ENCODE results near the gene FAM135A.
"Not testable (repeated sequence)": the region's sequence is repeated elsewhere in the genome, so short reads cannot be mapped to it uniquely, and the experiment has no call there.

The FAM135A gene

DNA sequence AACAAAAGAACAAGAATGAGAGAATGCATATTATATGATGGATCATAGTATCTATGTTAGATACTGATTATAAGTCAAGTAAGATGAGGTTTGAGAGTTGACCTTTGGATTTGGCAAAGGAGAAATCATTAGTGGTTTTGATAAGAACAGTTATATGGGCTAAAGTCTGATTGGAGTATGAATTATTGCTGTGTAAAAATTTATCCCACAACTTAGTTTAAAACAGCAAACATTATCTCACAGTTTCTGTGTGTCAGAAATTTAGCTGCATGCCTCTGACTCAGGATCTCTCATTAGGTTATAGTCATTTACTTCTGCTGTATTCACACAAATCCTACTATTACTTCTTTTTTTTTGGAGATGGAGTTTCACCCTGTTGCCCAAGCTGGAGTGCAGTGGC is 56.7 kb downstream of the FAM135A start:
- no peak for DNase-seq

DNA sequence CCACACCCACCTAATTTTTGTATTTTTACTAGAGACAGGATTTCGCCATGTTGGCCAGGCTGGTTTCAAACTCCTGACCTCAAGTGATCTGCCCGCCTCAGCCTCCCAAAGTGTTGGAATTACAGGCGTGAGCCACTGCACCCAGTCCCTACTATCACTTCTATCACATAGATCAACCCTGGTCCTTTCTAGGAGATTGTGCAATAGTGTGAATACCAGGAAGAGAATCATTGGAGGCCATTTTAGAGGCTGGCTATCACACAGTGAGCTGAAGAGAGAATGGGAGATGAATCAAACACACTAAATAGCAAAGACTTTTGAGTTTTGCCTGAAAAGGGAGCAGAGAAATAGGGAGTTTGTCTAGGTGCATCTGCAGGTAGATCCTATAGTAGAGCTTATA is 57.2 kb downstream of the FAM135A start:
- not testable (repeated sequence) for DNase-seq

DNA sequence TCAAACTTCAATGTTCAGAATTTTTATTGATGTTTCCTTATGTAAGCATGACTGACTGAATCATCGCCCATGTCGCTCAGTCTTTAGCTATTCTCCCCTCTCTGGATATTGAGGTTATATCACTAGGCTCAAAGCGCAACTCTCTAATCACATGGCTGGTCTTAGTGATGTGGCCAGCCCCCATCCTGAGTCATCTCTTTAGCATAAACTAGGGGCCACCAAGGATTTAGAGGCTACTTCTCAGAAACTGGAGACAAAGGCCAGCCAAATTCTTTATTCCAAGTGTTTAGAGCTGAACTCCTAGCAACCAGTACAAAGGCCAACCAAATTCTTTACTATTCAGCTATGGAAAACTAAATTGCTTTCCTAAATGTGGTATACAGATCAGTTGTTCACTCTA is 61.4 kb downstream of the FAM135A start:
- no peak for DNase-seq

DNA sequence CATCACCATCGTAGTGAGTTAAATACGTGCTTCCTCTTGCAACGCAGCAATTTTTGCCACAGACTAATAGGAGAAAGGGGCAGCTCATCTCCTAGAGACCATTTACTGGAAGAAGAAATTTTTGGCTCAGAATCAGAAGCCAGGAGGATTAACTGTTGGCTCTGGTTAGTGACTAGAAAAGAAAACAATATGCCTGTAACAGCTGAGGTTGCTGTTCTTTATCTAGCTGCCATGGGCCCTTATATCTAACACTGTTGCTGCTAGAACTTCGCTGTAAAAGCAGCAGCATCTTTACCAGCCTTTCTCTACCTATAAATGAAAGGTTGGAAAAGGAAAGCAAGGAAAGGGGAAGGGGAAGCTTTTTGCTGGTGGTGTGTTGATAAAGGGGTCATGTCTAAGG is 65.9 kb downstream of the FAM135A start:
- DNase-seq = peak in 2 of 3 experiments; percentile 47 to 89

DNA sequence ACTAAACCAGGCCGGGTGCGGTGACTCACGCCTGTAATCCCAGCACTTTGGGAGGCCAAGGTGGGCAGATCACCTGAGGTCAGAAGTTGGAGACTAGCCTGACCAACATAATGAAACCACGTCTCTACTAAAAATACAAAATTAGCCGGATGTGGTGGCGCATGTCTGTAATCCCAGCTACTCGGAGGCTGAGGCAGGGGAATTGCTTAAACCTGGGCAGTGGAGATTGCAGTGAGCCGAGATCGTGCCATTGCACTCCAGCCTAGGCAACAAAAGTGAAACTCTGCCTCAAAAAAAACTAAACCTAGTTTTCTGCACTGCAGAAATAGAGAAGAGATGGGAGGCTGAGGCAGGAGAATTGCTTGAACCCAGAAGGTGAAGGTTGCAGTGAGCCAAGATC is 73.3 kb downstream of the FAM135A start:
- not testable (repeated sequence) for DNase-seq

DNA sequence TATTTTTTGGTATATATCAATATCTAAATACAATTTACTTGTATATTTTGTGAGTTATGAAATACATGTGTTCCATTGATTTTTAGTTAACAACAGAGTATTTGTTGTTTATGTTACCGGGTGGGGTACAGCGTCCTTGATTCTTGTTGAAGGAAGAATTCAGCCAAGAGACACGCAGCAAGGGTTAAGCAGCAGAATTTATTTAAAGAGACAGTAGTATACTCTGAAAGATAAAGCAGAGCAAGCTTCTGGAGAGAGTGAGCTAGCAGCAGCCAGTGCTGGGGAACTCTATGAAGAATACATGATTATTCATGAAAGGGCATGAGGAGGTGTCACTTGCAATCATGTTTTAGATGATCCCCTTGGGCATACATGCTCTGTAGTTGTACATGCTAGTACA is 76.1 kb downstream of the FAM135A start:
- DNase-seq = no peak

DNA sequence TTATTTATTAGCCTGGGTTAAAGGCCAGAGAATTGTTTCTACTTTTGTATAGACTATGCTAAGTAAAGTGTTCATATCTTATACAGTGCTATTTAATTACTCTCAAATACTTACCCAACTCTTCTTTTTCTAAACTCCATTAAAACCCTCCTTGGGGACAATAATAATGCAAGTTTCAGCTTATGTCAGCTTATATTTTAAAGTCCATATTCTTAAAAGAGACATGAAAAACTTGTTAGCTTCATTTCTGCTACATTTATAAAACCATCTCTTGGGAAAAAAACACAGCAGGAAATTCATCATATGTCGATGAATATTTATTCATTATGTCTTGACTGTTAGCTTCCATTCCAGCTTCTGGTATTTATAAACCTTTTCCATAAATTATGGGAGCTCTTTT is 81.5 kb downstream of the FAM135A start:
- DNase-seq = no peak

DNA sequence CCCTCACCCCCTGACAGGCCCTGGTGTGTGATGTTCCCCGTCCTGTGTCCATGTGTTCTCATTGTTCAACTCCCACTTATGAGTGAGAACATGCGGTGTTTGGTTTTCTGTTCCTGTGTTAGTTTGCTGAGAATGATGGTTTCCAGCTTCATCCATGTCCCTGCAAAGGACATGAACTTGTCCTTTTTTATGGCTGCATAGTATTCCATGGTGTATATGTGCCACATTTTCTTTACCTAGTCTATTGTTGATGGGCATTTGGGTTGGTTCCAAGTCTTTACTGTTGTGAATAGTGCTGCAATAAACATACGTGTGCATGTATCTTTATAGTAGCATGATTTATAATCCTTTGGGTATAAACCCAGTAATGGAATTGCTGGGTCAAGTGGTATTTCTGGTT is 82.5 kb downstream of the FAM135A start:
- DNase-seq = not testable (repeated sequence)

DNA sequence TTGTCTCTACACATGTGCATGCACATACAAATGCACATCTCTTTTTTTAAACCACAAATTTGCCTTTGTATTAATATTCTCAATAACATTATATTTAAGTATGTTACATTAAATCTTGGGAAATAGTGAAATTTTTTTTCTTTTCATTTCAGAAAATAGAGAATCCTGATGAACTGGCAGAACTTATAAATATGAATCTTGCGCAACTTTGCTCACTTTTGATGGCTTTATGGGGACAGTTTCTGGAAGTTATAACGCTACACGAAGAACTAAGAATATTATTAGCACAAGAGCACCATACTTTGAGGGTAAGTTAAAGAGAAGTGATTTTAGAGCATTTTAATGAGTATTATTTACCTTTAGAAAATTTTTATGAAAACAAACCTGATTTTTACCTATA is 89.2 kb downstream of the FAM135A start:
- DNase-seq = no peak

DNA sequence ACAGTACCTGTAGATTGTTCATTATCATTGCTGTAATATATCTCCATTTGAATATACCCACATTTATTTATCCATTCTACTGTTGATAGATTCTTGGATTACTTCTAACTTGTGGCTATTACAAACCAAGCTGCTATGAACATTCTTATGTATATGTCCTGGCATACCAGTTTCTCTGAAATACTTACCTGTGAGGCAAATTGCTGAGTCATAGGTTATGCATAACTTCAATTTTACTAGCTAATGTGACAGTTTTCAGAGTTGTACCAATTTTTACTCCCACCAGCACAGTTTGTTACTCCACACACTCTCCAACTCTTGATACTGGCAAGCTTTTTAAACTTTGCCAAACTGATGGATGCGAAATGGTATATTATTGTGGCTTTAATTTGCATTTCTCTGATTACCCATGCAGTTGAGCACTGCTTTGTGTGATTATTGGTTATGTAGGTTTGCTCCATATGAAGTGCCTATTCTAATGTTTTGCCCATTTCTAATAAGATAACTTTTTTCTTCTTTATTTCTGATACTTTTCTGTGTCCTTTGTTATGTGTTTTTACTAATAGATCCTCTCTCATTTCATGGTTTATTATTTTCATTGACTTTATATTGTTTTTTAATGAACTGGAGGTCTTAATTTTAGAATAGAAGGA is 90.6 kb downstream of the FAM135A start:
- DNase-seq = no peak

DNA sequence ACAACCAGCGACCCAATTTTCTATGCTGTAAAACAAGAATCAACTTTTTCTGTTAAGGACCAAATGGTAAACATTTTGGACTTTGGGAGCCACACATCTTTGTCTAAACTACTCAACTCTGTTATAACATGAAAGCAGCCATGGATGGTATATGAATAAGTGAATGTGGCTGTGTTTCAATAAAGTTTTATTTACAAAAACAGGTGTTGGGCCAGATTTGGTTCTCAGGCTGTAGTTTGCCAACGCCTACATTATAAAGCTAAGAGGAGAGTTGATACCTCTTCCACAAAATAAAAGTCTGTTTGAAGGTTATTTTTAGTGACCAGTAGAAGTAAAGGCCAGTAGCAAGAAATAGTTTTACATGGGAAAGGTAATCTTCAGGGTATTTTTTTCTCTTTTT is 93.0 kb downstream of the FAM135A start:
- no peak for DNase-seq

DNA sequence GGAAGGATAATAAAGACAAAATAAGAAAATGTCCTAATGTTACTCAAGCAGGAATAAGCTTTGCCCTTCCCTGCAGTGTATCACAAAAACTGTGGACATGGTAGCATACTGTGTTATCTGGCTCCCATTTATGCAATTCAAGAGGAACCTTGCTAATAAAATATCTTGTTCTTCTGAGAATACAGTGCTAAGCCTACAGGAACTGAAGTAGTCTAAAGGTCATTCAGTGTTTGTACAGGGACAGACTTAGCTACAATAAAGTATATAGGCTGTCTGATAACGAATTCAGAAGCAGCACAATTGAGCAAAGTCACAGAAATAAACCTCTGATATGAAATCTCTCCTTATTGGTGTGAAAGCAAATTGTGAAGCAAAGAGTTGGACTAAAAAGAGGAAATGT is 93.9 kb downstream of the FAM135A start:
- no peak for DNase-seq

DNA sequence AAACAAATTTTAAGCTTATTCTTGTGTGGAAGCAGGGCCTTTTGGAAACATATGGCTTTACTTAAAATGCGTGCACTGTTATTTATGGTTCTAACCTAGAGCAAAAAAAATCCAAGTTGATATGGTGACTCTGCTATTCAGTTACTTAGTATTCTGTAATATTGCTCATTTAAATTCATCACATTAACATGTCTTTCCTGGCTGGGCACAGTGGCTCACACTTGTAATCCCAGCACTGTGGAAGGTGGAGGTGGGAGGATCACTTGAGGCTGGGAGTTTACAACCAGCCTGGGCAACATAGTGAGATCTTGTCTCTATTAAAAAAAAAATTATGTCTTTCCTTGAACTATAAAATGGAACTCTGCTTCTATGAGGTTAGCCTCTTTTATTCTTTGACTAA is 95.6 kb downstream of the FAM135A start:
- no peak for DNase-seq

DNA sequence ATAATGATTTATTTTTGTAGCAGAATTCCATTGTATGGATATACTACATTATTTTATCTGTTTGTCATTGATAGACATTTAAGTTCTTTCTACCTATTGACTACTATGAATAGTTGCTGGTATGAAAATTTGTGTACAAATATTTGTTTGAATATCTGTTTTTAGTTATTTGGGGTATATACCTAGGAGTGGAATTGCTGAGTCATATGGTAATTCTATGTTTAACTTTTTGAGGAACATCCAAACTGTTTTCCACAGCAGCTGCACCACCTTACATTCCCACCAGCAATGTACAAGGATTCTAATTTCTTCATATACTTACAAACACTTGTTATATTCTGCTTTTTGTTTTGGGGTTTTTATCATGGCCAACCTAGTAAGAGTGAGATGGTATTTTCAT is 97.3 kb downstream of the FAM135A start:
- DNase-seq = no peak

DNA sequence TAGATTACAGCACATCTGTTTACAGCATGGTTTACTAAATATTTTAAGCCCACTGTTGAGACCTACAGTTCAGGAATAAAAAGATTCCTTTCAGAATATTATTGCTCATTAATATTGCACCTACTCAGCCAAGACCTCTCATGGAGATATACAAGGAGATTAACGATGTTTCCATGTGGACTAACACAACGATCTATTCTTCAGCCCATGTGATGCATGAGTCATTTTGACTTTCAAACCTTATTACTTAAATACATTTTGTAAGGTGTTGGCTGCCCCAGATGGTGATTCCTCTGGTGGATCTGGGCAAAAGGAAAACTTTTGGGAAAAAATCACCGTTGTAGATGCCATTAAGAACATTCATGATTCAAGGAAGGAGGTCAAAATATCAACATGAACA is 105.4 kb downstream of the FAM135A start:
- DNase-seq = no peak

DNA sequence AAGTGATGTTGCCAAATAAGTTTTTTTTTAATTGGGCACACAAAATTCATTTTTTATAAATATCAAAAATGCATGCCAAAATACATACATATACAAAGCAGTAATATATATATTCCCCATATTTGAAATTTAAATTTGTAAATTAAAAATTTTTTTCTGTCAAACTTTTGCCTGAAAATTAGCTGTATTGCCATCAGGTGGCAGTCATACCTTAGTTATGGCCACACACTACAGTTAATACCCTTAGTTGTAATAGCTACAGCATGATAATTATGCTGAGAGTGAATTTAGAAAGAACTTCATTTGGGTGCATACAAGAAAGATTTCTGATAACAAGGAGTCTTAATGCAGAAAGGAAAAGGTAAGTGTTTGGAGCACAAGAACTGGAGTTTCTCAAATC is 107.3 kb downstream of the FAM135A start:
- DNase-seq = peak in 2 of 3 experiments; percentile 2 to 21

DNA sequence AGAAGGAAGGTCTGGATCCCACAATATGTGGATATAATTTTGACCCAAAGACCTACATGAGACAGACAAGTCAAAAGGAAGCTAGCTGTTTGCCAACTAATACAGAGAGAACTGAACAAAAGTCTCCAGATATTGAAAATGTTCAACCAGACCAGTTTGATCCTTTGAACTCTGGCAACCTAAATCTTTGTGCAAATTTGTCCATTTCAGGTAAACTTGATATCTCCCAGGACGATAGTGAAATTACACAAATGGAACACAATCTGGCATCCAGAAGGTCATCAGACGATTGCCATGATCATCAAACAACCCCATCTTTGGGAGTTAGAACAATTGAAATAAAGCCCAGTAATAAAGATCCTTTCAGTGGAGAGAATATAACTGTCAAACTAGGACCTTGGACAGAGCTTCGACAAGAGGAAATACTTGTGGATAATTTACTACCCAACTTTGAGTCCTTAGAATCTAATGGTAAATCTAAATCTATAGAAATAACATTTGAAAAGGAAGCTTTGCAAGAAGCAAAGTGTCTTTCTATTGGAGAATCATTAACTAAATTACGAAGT is 111.5 kb downstream of the FAM135A start:
- no peak for DNase-seq

DNA sequence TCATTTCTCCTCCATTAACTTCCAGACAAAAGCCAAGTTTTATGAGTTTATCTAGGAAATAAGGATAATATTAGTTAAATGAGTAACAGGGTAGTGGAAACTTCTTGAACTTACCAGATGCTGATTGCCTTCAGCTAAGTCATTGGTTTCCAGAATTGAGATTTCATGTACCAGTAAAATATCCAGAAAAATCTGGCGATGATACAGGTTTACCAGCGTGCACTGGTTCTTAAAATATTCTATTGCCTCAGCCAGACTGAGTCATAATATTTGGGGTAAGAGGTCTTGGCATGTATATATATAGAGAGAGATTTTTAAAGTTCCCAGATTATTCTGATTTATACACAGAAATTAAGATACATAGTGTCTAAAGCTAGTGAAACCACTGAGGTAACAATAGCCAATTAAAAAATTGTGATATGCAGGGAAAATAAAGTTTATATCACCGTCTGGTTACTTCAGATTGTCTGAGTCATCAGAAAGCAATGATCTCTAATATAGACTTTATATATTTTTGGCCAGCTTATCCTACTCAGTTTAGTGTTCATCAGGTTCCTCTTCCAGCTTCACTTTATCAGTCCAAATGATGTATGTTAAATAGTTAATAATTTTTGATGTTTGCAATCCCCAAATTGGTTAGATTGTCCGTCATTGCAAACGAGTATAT is 113.9 kb downstream of the FAM135A start:
- no peak for DNase-seq

DNA sequence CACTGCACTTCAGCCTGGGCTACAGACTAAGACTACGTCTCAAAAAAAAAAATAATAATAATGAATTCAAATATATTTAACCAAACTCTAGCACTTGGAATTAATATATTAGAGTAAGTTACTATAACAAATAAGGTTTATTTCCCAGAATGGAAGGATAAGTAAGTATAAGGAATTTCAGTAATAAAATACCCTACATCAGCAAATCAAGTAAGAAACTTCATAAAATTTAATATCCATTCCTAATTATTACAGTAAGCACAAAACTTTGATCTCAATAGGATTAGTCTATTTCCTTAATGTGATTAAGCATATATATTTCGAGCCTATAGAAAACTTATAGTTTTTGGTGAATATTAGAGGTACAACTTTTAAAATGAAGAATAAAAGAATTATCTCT is 116.7 kb downstream of the FAM135A start:
- no peak for DNase-seq

DNA sequence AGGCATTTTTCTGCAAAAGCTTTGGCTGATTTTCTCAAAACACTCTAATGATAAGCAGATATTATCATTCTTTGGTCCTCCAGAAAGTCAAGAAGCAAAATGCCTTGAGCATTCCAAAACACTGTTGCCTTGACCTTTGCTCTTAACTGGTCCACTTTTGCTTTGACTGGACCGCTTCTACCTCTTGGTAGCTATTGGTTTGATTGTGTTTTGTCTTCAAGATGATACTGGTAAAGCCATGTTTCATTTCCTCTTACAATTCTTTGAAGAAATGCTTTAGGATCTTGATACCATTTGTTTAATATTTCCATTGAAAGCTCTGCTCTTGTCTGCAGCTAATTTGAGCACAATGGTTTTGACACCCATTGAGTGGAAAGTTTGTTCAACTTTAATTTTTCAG is 117.8 kb downstream of the FAM135A start:
- no peak for DNase-seq

DNA sequence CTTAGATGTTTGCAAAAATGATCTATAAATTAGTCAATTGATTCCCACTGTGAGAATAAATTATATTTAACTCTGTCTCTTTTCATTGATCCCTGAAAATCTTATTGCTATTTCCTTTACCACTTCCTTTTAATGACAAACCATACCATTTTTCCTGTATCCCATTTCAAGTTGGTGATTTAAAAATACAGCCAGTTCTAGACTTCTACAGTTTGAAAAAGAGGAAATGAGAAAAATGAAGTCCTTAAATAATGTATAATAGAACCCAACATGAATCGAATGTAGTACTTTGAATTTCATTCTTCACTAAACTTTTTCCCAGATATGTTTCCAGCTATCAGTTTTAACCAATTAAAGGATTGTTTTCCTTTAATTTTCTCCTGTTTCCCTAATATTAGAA is 124.0 kb downstream of the FAM135A start:
- no peak for DNase-seq

DNA sequence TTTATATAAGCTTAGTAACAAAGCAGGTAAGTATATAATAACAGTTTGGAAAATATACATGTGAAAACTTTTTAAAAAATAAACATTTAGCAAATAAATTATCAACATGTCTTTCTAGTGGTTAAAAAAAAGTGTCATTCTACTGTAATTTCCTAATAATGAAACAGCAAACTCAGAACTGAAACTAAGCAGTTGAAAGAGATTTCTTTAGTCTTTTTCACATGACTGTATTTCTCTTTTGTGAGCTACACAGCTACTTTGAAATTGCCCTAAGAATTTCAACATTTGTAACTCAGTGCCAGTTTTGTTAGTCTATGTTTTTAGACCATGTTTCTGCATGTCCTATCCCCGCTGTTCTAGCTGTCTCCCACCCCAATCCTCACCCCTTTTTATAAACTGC is 125.1 kb downstream of the FAM135A start:
- DNase-seq = no peak

DNA sequence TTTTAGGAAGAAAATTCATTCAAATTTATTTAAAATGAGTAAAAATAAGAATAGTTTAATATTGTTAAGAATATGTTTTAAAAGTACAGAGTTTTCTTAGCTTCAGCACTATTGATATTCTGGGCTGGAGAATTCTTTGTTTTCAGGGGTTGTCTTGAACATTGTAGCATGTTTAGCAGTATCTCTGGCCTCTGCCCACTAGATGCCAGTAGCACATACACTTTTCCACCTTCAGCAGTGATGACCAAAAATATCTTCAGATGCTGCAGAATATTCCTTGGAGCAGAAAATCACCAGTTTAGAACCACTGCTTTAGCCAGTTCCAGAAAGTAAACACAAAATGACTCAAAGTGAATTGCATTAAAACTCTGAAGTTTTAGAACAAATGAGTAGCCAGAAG is 134.0 kb downstream of the FAM135A start:
- peak in 2 of 3 experiments; percentile 6 to 32 for DNase-seq

DNA sequence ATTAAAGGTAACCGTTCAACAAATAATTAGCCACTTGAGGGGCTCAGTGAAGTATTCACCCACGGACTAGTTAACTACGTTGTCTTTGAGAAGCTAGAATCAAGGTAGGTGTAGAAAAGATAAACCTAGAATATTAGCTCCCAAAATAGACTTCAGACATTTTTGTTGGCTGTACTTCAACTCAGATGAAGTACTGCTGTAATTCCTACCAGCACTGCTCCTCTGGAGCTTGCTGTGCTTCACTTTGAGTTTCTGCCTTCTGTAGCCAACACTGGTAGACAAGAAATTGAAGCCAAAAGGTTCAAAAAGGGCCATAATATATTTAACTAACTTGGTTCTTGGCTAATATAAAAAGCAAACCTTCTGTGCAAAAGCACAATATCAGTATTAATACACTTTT is 134.6 kb downstream of the FAM135A start:
- DNase-seq = no peak

DNA sequence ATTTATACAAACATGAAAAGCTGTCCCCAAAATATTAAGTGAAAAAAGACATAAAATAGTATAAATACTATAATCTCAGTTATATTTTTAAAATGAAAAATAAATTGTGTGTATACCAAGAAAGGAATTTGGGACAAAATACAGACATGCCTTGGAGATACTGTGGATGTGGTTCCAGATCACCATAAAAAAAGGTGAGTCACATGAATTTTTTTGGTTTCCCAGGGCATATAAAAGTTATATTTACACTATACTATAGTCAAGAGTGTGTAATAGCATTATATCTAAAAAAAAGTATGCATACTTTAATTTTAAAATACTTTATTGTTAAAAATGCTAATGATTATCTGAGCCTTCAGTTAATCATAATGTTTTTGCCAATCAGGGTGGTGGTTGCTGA is 136.0 kb downstream of the FAM135A start:
- no peak for DNase-seq

All from NCI-H1417 (cell line).